Measurements from ENCODE around the gene NECTIN1.

NECTIN1 gene

DNA sequence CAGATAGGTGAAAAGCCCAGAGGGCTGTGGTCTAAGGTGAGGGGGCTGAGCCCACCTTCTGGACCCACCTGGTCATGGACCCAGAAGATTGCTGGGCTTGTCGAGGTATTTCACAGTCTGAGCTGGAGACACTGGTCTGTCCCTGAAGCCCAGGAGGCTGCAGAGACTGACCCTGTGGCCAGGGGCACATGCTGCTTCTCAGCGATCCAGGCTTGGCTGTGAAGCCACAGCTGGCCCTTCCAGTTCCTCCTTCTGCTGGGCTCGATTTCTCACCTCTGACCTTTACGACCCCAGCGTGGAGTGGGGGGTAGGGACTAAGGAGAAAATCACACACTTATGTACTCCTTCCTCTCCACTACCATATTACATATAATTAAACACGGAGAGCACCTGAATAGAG is 88.5 kb downstream of the NECTIN1 start:
- no peak for DNase-seq (ENCODE audit: low read depth)
- TF ChIP-seq, protein P1, sequence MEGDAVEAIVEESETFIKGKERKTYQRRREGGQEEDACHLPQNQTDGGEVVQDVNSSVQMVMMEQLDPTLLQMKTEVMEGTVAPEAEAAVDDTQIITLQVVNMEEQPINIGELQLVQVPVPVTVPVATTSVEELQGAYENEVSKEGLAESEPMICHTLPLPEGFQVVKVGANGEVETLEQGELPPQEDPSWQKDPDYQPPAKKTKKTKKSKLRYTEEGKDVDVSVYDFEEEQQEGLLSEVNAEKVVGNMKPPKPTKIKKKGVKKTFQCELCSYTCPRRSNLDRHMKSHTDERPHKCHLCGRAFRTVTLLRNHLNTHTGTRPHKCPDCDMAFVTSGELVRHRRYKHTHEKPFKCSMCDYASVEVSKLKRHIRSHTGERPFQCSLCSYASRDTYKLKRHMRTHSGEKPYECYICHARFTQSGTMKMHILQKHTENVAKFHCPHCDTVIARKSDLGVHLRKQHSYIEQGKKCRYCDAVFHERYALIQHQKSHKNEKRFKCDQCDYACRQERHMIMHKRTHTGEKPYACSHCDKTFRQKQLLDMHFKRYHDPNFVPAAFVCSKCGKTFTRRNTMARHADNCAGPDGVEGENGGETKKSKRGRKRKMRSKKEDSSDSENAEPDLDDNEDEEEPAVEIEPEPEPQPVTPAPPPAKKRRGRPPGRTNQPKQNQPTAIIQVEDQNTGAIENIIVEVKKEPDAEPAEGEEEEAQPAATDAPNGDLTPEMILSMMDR (conservative IDR thresholded peaks at IDR 0.05; ENCODE audit: control insufficient read depth, insufficient read depth, low read depth, low read length) = no peak
- H3K4me3 ChIP-seq (ENCODE audit: control insufficient read depth, low read depth, low read length) = no peak overlapping the region

DNA sequence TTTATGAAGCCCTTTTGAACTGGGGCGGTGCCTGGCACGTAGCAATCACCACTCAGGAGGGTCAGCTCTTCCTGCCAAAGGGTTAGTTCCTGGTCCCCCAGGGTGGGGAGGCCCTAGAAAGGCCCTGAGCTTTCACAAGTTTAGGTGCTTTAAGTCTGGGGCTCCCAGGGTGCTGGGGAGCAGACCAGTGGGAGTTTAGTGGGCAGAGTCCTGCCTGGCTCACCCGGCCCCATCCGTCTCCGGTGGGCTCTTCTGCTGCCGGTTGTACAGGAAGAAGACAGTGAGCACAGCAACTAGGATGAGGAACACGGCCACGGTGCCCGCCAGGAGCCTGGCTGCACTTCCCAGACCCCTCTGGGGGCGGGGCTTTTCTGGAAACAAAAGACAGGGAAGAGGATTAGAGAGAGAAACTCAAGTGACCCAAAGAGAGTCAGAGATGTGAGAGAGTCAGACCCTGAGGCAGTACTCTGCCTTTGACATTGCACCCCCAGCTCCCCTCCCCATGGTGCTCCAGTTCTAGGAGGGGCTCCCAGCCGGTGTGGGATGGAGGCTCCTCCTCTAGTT is 89.3 kb downstream of the NECTIN1 start:
- TF ChIP-seq, protein P1 (conservative IDR thresholded peaks at IDR 0.05; ENCODE audit: control insufficient read depth, insufficient read depth, low read depth, low read length) = no peak
- no peak for DNase-seq (ENCODE audit: low read depth)
- no peak overlapping the region for H3K4me3 ChIP-seq (ENCODE audit: control insufficient read depth, low read depth, low read length)

- TF ChIP-seq, protein P1 (conservative IDR thresholded peaks at IDR 0.05; ENCODE audit: control insufficient read depth, insufficient read depth, low read depth, low read length) = no peak
- DNase-seq (ENCODE audit: low read depth) = no peak
- H3K4me3 ChIP-seq (ENCODE audit: control insufficient read depth, low read depth, low read length) = no peak overlapping the region
These were observed 90.1 kb downstream of the NECTIN1 start for GRCh38 chr11:119638851-119639250.

GRCh38 chr11:119637481-119637880 is 91.5 kb downstream of the NECTIN1 start:
- DNase-seq (ENCODE audit: low read depth) = no peak
- no peak overlapping the region for H3K4me3 ChIP-seq (ENCODE audit: control insufficient read depth, low read depth, low read length)
- TF ChIP-seq, protein P1 (conservative IDR thresholded peaks at IDR 0.05; ENCODE audit: control insufficient read depth, insufficient read depth, low read depth, low read length) = no peak

- TF ChIP-seq, protein P1 (conservative IDR thresholded peaks at IDR 0.05; ENCODE audit: control insufficient read depth, insufficient read depth, low read depth, low read length) = no peak
- no peak for DNase-seq (ENCODE audit: low read depth)
- H3K4me3 ChIP-seq (ENCODE audit: control insufficient read depth, low read depth, low read length) = no peak overlapping the region
These were observed 93.2 kb downstream of the NECTIN1 start for GRCh38 chr11:119635776-119636175.

DNA sequence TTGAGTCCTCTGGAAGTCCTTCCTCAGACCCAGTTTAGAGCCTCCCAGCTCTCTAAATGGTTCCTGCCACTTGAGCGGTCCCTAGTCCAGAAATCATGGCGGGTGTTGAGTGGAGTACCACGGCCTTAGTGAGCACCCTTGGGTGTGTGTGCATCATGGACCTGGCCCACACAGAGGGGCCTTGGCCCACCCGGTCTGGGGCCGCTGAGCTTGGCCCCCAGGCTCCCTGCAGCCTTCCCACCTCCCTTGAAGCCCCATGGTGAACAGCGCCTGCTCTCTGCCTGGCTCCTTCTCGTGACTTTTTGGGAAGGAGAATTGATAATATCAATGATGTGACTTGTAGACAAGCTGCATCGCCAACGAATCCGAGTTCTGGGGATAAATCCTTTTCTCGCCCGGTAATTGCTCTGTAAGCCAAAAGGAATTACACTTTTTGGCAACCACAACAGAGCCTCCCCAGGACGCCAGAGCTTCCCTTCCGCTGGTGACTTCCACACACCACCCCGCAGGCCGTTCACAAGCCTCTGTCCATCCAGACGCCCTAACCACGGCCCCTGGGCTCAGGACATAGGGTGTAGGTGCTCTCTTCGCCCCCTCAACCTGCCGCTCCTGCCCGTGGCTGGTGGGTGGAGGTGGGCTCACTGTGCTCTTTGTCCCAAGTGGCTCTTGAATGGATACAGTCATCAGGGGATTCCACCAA is 93.8 kb downstream of the NECTIN1 start:
- TF ChIP-seq, protein P1 (conservative IDR thresholded peaks at IDR 0.05; ENCODE audit: control insufficient read depth, insufficient read depth, low read depth, low read length) = no peak
- H3K4me3 ChIP-seq (ENCODE audit: control insufficient read depth, low read depth, low read length) = no peak overlapping the region
- DNase-seq (ENCODE audit: low read depth) = no peak
